GM21576 (cell line): ENCODE measurements around the gene CD93.

Experiments used
- ATAC-seq: cut with Tn5 transposase; IDR thresholded peaks from one replicate; pipeline ENCODE4 v1.9.1; 2021; ENCODE audit warnings: mild to moderate bottlenecking, moderate library complexity; ENCODE audit not compliant: unreplicated experiment

CD93 gene, protein sequence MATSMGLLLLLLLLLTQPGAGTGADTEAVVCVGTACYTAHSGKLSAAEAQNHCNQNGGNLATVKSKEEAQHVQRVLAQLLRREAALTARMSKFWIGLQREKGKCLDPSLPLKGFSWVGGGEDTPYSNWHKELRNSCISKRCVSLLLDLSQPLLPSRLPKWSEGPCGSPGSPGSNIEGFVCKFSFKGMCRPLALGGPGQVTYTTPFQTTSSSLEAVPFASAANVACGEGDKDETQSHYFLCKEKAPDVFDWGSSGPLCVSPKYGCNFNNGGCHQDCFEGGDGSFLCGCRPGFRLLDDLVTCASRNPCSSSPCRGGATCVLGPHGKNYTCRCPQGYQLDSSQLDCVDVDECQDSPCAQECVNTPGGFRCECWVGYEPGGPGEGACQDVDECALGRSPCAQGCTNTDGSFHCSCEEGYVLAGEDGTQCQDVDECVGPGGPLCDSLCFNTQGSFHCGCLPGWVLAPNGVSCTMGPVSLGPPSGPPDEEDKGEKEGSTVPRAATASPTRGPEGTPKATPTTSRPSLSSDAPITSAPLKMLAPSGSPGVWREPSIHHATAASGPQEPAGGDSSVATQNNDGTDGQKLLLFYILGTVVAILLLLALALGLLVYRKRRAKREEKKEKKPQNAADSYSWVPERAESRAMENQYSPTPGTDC

DNA sequence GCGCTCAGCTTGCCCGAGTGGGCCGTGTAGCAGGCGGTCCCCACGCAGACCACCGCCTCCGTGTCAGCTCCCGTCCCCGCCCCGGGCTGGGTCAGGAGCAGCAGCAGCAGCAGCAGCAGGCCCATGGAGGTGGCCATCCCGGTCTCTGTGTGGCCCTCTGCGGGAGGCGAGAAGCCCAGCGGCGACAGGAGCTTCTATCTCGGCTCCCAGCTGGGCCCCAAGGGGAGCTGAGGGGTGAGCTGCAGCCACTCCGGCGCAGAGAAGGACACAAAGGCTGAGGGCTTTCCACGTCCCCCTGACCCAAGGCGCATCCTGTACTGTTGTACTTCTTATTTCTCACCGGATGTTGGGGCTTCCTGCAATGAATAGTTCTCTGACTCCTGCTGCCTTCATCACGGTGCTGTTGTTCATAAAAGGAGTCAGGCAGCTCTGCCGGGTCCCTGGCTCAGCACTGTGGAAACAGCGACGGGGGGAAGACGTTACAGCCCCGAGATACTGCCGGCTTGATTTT is at the start of gene CD93:
Gene CD93 (minus strand): TSS at position 269 of the 511 bp plus-strand sequence. CDS start 132 bp downstream, at position 137.
- peak; percentile 59 for ATAC-seq

DNA sequence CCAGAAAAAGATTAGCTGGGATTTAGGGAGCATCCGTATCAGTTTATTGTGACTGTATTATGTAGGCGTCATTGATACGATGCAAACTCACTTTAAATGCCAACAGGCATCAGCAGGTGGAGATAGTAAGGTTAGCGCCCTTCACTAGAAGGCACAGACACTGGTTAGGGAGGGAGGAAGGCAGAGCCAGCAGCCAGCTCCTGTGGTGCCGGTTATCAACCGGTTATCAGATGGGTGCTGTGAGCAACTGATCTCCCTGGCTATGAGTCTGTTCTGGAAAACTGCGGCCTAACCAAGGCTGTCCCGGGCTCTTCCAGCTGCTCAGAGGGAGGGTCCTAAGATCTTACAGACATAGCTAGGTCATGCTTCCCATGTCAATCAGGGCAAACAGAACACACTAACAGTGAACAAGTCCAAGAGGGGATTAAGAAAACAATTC is 47.5 kb upstream of the CD93 start:
- ATAC-seq: no peak

DNA sequence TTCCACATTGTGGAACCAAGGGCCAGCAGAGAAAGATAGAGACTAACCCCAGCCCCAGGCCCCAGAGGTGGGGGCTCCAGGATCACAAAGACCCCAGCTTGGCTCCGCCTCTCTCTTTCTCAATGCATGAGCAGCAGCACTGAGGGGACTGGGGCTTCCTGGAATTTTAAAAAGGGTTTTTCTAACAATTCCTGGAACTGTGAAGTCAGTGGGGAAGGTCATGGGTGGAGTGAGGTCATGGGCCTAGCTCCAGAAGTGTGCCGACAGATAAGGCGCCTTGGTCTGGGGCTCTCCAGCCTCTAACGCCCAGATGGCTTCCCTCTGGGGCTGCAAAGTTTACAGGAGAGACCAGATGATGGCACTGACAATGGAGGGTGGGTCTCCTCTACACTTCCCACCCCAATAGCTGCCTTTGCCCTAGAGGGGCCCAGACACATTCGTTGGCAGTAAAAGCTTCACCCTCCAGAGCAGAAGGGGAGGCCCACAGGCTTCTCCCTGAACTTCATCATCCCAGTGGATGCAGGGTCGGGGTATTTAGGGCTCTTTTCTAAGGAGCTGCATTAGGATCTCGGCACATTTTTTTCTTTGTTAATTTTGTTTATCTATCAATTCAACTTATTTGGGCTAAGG is 46.9 kb upstream of the CD93 start:
- ATAC-seq: no peak

DNA sequence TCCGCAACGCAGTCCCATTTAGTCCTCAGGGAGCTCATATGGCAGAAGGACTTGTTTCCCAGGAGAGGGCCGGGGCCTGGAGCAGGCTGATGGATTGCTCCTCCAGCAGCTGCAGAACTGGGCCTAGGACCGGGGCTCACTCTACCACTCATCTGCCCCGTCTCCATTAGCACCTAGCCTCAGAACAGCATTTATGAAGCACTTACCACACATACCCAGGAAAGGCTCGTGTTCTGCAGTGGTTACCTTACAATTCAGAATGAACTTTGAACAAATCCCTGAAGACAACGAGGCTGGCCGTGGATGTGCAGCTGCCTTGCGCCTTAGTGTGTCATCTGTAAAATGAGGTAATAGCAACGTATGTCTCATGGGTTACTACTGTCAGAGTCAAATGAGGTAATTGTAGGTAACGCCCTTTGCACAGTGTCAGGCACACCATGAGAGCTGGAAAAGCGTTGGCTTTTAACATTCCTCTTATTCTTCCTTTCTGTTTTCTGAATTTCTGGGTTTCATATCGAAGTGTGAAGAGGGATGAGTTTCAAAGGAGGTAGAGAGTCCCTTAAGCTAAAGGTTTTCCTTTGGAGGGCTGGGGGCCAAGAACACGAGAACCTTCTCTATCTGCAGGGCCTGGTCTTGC is 46.3 kb upstream of the CD93 start:
- no peak for ATAC-seq

DNA sequence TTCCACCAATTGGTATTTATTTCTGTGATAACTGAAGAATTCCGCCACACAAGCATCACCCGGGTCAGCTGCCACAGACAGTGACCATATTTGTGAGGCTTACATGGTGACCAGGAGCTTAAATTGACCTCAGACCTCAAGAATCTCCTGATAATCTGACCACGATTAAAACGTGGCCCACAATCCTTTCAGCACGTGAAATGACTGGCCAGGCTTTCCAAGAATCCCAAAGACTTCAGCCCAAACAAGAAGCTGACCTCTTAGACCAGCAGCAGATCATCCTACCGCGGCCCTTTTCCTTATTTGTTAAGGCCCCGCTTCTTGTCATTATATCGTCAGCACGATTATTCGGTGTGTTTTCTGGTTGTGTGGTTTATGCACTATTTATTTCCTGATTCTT is 45.6 kb upstream of the CD93 start:
- ATAC-seq: no peak

DNA sequence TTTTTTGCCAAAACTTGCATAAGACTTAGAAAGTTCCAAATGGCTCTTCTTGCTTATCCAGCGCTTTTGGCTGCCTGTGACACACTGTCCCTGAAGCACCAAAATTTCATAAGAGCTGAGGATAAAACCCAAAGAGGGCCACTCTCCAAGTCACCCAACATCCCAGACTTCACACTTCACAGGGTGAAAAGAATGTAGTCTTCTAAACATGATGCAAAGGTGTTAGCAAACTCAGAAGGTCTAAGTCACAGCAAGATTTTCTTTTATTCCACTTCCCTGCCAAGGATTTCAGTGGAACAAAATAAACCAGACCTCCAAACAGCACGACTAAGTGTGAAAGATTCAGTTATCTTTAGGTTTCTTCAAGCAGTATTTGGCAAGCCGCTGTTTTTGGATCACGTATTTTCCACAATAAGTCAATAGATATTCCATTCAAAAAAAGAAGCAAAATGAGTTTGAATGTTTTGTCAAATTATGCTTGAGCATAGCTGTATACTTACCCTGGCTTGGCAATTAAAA is 44.6 kb upstream of the CD93 start:
- no peak for ATAC-seq

DNA sequence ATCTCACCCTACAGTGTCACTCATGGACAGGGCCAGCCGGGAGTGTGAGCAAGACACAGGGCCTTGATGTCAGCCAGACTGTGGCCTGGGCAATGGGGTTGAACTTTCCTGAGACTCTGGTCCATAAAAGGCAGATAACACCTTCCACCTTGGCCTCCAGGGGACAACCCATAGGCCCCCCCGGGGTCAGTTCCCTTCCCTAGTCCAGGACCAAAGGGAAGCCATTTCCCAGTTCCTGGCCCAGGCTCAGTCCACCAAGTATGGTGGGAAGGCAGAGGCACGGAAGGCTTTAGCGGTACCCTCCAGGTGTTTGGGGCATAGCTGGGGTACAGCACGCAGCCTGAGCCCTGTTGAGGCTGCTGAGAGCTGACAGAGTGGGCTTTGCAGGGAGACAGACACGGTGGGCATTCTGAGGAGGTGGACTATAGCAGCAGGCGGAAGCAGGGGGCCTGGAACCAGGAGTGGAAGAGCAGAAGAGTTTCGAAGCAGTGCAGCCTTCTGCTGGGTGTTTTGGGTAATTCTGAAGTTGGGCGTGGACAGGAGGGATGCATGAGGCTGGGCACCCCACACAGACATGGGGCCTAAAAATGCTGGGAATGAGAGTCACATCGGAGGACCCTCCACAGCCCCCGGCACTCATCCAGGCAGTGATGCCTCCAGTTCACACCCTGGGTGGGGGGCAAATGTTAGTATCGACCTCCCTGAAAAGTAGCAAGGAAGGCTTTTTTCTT is 43.9 kb upstream of the CD93 start:
- no peak for ATAC-seq

DNA sequence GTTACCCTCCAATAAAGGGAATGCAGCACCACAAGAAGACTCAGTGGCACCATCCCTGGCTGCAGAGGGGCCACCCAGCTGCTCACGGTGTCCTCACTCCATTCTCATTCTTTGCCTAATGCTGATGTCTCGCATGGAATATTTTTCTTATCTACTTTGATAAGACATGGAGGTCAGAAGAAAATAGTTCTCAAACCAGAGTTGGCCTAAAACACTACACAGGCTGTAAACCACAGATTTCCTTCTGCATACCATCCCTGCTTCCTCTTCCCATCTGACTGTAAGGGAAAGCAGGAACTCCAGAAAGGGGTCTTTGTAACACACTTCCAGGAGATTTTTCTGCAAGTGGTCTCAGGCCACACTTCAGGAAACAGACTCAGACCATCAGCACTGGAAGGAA is 43.1 kb upstream of the CD93 start:
- no peak for ATAC-seq

DNA sequence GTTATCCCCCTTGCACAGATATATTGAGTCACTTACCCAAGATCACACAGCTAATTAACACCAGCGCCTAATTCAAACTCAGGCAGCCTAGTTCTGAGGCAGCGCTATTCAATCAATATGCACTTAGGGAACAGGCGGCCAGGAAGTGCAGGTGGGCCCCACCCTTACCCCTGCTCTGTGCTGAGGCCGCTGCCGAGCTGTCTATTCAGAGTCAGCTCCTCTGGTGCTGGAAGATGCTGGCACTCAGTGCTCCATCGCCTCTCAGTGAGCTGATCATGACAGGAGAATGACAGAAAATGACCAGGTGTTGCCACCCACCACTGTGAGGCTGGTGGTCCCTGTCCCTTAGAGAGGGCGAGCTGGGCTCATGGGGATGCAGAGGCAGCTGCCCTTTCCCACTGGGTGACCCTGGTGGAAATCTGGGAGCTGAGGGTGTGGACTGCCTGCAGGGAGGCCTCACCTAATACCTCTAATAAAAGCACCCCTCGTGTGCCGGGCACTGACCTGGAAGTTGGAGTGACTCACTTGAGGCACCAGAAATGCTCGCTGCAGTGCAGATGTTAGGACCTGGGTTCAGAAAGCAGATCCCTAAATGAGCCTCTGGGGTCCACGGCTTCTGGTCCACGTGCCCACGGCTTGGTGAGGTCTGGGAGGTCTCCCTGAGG is 42.5 kb upstream of the CD93 start:
- ATAC-seq: no peak

DNA sequence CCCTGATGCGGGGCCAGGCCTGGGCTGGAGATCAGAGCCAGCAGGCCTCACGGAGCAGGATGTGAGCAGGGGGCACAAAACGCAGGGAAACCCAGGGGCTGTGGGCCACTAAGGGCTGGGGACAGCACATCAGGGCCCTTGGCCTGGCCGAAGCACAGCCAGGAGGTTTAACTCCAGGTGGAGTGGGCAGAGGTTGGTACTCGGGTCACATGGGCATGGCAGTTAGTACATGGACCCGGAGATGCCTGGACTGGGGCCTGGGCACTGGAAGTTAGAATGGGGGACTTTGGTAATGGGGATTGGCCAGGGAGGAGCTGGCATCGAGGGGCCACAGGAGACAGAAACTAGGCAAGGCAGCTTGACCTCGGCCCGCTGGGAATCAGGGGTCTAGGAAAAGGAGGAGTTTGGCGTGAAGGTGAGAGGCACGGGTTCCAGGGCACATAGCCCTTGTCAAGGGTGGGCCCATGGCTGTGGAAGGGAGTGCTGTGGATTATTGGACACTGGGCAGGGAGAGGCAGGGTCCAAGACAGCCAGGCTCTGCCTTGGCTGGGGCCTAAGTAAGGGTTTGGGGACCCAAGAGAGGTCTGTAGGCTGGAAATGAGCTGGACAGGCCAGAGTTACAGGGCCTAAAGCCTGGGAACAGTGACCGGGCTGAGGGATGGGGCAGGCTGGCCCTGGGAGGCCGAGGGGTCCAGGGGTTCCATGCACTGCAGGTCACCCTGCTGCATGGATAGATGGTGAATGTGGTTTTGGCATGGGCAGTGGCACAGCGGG is 41.6 kb upstream of the CD93 start:
- ATAC-seq: no peak

DNA sequence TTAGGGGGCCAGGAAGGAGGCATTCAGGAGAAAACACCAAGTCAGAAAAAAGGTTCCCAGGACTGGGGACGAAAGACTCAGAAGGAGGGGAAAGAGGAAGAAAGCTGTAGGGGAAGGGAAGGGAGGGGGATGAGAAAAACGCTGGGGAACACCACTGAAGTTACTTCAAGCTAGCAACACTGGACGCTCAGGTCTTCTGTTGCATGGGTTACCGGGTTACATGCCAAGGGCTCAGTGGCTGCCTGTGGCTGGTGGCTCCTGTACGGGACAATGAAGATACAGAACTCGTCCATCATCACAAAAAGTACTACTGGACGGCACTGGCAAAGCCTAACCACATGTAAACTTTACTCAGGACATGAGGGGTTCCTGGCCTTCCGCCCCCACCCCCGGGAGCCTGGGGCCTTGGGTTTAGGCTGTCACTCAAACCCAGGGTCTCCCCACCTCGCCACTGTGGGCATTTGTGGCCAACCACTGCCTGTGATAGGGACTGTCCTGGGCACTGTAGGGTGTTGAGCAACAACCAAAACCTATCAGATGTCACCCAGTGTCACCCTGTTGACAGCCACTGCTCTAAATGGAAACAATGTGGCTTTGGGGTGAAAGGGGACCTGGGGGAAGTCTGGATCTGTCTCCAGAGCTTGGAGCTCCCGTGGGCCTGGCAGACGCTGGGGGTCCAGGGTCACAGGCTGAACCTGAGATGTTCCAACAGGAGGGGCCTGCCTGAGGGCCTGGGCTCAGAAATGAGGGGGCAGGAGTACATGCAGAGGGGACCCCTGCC is 40.3 kb upstream of the CD93 start:
- no peak for ATAC-seq

DNA sequence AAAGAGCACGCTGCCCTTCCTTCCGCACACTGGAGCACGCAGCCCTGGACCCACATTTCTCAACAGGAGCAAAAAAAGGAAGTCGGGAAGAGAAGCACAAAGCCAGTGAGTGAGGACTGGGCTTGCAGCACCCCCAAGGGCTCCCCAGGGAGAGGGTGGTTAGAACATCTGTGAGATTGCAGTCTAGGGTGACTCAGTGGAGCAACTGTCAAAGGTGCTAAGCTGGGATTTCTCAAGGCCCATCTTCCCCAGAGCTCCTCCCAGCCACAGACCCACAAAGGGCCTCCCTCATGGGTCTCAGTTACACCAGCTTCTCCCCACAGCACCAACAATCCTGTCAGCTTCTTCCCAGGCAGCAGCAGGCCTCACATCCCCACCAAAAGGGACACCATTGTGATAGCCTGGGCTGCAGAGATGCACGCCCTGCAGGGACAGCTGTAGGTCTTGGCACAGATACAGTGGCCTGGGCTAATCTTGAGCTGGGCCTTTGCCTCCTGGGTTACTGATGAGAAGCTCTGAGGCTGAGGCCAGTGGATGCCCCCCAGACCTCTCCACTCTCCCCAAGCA is 39.6 kb upstream of the CD93 start:
- ATAC-seq: no peak

DNA sequence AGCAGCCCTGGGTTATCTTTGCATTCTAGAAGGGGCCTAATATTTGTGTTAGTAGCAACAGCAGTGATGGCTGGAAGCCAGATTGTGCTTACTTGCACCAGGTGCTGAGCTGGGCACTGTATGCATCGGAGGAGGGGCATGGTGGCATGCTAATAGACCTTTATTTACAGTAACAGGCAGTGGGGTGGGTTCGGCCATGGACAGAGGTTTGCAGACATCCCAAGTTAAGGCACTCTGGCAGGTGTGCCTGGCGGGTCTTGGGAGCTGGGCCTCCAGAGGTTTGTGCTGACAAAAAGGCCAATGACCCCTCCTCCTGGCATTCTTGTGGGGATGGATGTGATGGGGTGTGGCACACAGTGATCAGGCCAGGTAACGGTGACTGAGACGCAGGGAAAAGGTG is 39.0 kb upstream of the CD93 start:
- ATAC-seq: no peak

DNA sequence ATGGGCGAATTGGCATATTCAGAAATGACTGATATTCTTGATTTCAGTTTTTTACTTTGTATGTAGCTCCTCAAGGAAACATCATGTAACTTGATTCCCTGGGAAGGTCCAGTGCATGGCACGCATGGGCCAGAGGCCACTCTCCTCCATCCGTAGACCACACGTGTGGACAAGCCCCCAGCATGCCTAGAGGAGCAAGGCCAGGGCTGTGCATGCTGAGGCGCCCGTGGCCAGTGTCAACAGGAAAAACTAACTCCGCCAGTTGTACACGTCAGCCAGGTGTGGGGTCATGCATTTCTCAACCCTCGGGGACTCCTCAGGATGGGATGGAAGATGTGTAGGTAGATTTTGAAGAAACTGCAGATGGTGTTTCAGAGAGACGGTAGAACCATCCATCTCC is 37.8 kb upstream of the CD93 start:
- ATAC-seq: no peak

DNA sequence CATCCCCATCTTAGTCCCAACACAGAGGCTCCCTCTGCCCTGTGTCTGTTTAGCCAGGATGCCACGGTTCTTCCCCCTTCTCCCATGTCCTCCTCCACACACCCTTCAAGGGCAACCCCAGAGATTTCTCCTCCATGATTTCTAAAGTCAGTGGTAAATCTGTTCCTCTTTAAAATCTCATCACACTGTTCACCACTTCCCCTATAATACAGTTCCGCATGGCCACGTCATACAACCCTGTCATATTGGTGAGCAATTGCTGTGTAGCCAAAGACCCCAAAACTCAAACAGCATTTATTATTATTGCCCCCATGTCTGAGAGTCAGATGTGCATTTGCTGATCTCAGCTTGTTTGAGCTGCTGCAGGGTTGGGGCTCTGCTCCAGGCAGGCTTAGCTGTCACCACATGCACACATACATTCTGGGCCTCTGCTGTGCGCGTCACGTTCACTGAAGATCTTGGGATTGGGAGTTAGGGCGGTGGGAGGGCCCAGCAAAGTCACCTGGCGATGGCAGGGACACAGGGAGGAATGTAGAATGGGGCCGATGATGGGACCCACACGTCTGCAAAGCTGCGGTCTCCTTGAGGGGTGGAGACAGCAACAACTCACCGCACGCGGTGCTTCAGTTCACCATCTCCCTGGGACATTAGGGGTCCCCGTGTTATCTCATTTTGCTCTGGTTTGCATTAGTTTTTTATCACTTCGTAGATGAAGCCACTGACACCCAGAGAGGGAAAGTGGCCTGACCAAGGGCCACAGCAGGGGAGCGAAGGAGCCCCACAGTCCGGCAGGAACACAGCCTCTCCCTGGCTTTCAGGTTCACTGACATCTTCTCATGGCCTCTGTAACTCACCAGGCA is 36.9 kb upstream of the CD93 start:
- no peak for ATAC-seq

DNA sequence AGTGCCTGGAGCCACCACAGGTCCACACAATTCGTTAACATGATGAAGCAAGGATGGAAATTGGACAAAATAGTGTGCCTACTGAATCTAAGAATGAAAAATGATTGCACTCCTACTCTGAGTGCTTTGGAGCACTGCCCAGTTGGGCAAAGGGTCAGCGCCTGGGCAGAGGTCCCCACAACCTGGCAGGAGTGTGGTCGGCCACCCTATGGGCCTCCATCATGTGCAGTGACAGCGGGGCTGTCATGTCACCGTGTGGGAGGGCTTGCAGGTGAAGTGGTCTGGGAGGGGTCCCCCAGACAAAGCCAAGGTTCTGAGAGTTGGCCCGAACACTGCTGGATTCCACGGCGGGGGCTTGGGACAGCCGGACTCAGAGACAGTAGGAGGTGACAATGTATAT is 36.2 kb upstream of the CD93 start:
- ATAC-seq: no peak

DNA sequence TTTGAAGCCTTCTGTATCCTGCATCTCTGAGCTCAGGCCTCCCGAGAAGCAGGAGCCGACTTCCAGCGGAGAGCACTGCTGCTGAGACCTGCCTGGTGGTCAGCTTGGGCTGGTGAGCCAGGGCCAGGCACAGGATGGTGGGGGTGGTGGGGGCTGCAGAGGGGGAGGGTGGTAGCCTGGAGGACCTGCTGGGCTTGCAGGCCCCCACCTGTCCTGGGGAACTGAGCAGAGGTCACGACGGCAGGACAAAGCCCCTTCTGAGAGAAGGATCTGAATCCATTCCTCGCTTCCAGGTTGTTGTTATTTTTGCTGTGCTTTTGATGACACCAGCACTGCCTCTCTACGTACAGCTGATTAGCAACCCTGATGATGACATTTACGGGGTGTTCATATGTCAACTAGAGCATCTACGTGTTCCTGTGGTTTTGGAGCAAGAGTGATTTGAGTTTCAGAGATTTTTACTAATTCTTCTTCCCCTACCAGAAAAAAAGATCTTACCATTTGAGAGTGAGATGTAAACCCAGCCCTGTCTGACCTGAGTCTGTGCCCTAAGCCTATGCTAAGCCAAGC is 35.7 kb upstream of the CD93 start:
- no peak for ATAC-seq
